ENCODE measurements around the gene UBXN6.

Gene UBXN6

GRCh38 chr19:4444765-4445741 lies 12.5 kb downstream of the UBXN6 start:
- TF ChIP-seq, protein P1, sequence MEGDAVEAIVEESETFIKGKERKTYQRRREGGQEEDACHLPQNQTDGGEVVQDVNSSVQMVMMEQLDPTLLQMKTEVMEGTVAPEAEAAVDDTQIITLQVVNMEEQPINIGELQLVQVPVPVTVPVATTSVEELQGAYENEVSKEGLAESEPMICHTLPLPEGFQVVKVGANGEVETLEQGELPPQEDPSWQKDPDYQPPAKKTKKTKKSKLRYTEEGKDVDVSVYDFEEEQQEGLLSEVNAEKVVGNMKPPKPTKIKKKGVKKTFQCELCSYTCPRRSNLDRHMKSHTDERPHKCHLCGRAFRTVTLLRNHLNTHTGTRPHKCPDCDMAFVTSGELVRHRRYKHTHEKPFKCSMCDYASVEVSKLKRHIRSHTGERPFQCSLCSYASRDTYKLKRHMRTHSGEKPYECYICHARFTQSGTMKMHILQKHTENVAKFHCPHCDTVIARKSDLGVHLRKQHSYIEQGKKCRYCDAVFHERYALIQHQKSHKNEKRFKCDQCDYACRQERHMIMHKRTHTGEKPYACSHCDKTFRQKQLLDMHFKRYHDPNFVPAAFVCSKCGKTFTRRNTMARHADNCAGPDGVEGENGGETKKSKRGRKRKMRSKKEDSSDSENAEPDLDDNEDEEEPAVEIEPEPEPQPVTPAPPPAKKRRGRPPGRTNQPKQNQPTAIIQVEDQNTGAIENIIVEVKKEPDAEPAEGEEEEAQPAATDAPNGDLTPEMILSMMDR (IDR thresholded peaks at IDR 0.05; ENCODE audit: unreplicated experiment in 3 of 3) = no peak
- Mint-ChIP-seq H3K4me3 (no peak overlapping the region), H3K9me3 (no peaks in the 10 kb centered on the region), H3K27ac (no peak overlapping the region), H3K36me3 (ENCODE audit: low read depth) (peaks cover 34% of the 10 kb centered on the region), H3K4me1 (peaks cover 17% of the 10 kb centered on the region), H3K27me3 (ENCODE audit: low read depth) (no peaks in the 10 kb centered on the region)

GRCh38 chr19:4443966-4444764 lies 13.4 kb downstream of the UBXN6 start:
- Mint-ChIP-seq H3K4me1 (peaks cover 17% of the 10 kb centered on the region), H3K27me3 (ENCODE audit: low read depth) (no peaks in the 10 kb centered on the region), H3K4me3 (no peak overlapping the region), H3K9me3 (no peaks in the 10 kb centered on the region), H3K27ac (no peak overlapping the region), H3K36me3 (ENCODE audit: low read depth) (peaks cover 35% of the 10 kb centered on the region)
- TF ChIP-seq, protein P1 (IDR thresholded peaks at IDR 0.05; ENCODE audit: unreplicated experiment in 3 of 3) = no peak

DNA sequence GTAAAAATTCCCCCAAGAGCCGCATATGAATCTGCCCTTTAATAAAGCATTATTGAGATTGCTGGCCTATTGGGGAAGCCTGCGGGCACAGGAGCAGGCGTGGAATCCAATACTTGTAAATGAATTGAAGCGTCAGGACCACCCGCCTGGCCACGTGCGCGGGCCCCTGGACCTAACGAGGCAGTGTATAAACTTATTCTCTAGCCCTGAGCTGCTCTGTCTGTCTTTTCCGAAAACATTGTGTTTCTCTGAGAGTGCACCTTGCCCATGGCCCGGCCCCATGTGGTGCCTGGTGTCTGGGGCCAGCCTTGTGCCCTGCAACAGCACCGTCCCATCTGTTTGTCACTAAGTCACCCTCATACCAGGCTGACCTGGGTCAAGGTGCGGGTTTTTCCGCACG lies 14.4 kb downstream of the UBXN6 start:
- no peak overlapping the region for H3K4me3 Mint-ChIP-seq
- H3K27ac Mint-ChIP-seq = peak overlapping the region; percentile 1 to 33 (median 25)
- no peaks in the 10 kb centered on the region for H3K9me3 Mint-ChIP-seq
- no peaks in the 10 kb centered on the region for H3K27me3 Mint-ChIP-seq (ENCODE audit: low read depth)
- H3K4me1 Mint-ChIP-seq = peaks cover 12% of the 10 kb centered on the region
- TF ChIP-seq, protein P1 (IDR thresholded peaks at IDR 0.05; ENCODE audit: unreplicated experiment in 3 of 3) = no peak
- H3K36me3 Mint-ChIP-seq (ENCODE audit: low read depth) = peaks cover 27% of the 10 kb centered on the region

DNA sequence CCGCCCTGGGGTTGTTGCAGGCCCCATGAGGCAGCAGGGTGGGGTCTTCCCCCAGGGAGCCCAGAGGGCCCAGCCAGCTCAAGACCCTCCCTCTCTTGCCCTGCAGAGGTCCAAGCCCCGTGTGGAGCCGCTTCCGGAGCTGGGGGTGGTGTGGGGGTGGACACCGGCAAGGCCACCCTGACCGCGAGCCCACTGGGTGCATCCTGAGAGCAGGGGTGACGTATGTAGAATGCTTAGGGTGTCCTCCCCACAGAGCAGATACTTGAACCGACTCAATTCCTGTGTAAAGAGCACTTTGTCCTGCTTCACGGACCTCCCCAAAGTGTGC lies 14.8 kb downstream of the UBXN6 start:
- TF ChIP-seq, protein P1 (IDR thresholded peaks at IDR 0.05; ENCODE audit: unreplicated experiment in 3 of 3) = no peak
- no peaks in the 10 kb centered on the region for H3K27me3 Mint-ChIP-seq (ENCODE audit: low read depth)
- H3K4me1 Mint-ChIP-seq = peaks cover 12% of the 10 kb centered on the region
- H3K27ac Mint-ChIP-seq = peak overlapping the region; percentile 1 to 33 (median 25)
- H3K4me3 Mint-ChIP-seq = no peak overlapping the region
- H3K36me3 Mint-ChIP-seq (ENCODE audit: low read depth) = peaks cover 30% of the 10 kb centered on the region
- no peaks in the 10 kb centered on the region for H3K9me3 Mint-ChIP-seq

DNA sequence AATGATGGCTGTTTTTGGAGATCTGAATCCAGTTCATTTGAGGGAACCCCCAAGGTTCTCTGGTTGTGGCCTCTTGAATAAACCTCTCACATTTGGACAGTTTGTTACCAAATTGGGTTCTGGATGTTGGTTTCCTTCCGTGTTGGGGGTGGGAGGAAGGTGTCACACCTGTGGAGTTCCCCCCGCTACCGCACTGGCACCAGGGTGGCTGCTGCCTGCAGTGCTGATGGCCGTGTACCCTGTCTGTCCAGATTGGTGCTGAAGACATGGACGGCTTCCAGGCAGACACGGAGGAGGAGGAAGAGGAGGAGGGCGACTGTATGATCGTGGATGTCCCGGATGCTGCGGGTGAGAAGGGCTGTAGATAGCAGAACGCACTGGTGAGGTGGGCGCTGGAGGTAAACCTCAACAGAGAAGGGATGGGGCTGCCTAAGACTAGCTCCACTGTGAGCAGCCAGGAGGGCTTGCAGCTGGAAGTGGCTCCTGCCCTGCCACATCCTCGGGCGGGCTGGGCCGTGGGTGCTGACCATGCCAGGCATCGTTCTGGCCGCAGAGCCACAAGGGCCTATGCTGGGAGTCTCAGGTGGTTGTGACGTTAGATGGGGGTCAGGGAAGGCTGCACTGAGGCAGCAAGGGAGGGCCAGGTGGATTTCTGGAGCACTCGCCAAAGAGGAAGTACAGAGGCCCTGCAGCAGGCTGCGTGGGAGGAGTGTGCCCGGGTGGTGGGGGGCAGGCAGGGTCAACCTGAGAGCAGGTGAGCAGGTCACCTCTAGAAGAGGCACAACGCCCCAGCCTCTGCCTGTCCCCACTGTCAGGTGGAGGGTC lies 15.4 kb downstream of the UBXN6 start:
- TF ChIP-seq, protein P1 (IDR thresholded peaks at IDR 0.05; ENCODE audit: unreplicated experiment in 3 of 3) = no peak
- Mint-ChIP-seq H3K36me3 (ENCODE audit: low read depth) (peaks cover 32% of the 10 kb centered on the region), H3K27me3 (ENCODE audit: low read depth) (no peaks in the 10 kb centered on the region), H3K4me3 (no peak overlapping the region), H3K9me3 (no peaks in the 10 kb centered on the region), H3K4me1 (peaks cover 11% of the 10 kb centered on the region), H3K27ac (no peak overlapping the region)
